K562 (cell line): ENCODE measurements around the gene TMEM59. TPM values are rescaled to one million over a fixed set of nuclear protein-coding genes. Genes with fewer than 3 reads are reported as not detected.
A peak's percentile ranks its signal among the peaks of the same experiment; 100 is the strongest.

Experiments used
- ATAC-seq: fragments of 200-7000 bp; cut with Tn5 transposase; 3 replicates; pipeline ENCODE4 v1.9.1; 2020; ENCODE audit warnings: moderate library complexity
- BruUV-seq: library from RNA; stranded (reverse); fragments of 400-500 nt; replicated peaks from 2 replicates; lab custom pipeline; 2021; lab: Mats Ljungman, UMichigan
- CTCF ChIA-PET: fragments of 300-600 bp; formaldehyde crosslinking; extraction: SDS; loops from one replicate; lab custom pipeline; 2021; ENCODE audit warnings: low intra/inter-chr PET ratio; lab: Yijun Ruan, JAX
- POLR2A ChIA-PET: fragments of 300-600, 350-650 bp; sonication (Branson Sonifier 250); formaldehyde crosslinking; extraction: SDS; loops from one replicate; lab custom pipeline; 2021; ENCODE audit warnings: antibody characterized with exemption, inconsistent platforms; lab: Yijun Ruan, JAX
- DNase-seq, 4 experiments: peaks; one replicate each; pipeline versions ENCODE4 v3.0.0 to v3.0.0-alpha.2; 2011 to 2018; ENCODE audit warnings: low spot score in 3 of 4, mixed read lengths in 3 of 4; ENCODE audit errors: extremely low read depth in 1 of 4
- FAIRE-seq: peaks from 2 replicates; lab custom pipeline; 2011; peaks lifted over from hg19 to GRCh38; lab: Jason Lieb, UNC
- H2AFZ ChIP-seq: 2 replicates; pipeline ENCODE4 v1.6.0; 2011; ENCODE audit warnings: low read depth, low read length, control low read depth, inconsistent platforms
- H3K27ac ChIP-seq: fragments of 200-600 bp; 3 replicates; pipeline ENCODE4 v1.8.0; 2011; ENCODE audit warnings: low read depth, mild to moderate bottlenecking, control low read depth, inconsistent platforms, low read length, moderate library complexity, mixed read lengths; ENCODE audit errors: extremely low read depth
- H3K27me3 ChIP-seq, 2 experiments: fragments of 300-600 bp in 1 of 2; 2 replicates in 1 of 2; 3 replicates in 1 of 2; pipeline versions ENCODE4 v1.6.0 to v1.8.0; 2011; ENCODE audit warnings: inconsistent platforms in 2 of 2, low read length in 2 of 2, mild to moderate bottlenecking in 1 of 2, mixed read lengths in 1 of 2, moderate library complexity in 1 of 2; ENCODE audit not compliant: control insufficient read depth in 2 of 2, insufficient read depth in 2 of 2
- H3K36me3 ChIP-seq: fragments of 300-600 bp; 3 replicates; pipeline ENCODE4 v1.8.0; 2011; ENCODE audit warnings: mild to moderate bottlenecking, low read length, inconsistent platforms; ENCODE audit not compliant: control insufficient read depth, insufficient read depth
- H3K4me1 ChIP-seq, 2 experiments: fragments of 200-600 bp in 1 of 2; replicated peaks in 1 of 2; 2 replicates in 1 of 2; 3 replicates in 1 of 2; pipeline versions ENCODE4 v1.5.1 to v1.8.0; 2011; ENCODE audit warnings: inconsistent platforms in 2 of 2, low read length in 2 of 2, mild to moderate bottlenecking in 1 of 2, mixed read lengths in 1 of 2, moderate library complexity in 1 of 2; ENCODE audit not compliant: control insufficient read depth in 2 of 2, insufficient read depth in 2 of 2
- H3K4me2 ChIP-seq: 2 replicates; pipeline ENCODE4 v1.6.1; 2011; ENCODE audit warnings: low read length, control low read depth, inconsistent platforms, mixed read lengths; ENCODE audit not compliant: insufficient read depth
- H3K4me3 ChIP-seq: fragments of 200-600 bp; sonication (generic), shearing (Covaris generic); 2 replicates; pipeline ENCODE4 v1.5.1; 2016; ENCODE audit warnings: control low read depth, inconsistent platforms
- H3K79me2 ChIP-seq: fragments of 200-600 bp; 3 replicates; pipeline ENCODE4 v1.8.0; 2011; ENCODE audit warnings: low read length, inconsistent platforms; ENCODE audit not compliant: control insufficient read depth, insufficient read depth
- H3K9ac ChIP-seq, 2 experiments: 2 replicates each; pipeline versions ENCODE4 v1.6.0 to v1.6.1; 2011; ENCODE audit warnings: low read depth in 2 of 2, low read length in 2 of 2, control low read depth in 1 of 2, inconsistent platforms in 1 of 2, mild to moderate bottlenecking in 1 of 2, mixed read lengths in 1 of 2; ENCODE audit not compliant: insufficient read depth in 1 of 2
- H3K9me1 ChIP-seq: one replicate; pipeline ENCODE4 v1.6.0; 2011; ENCODE audit warnings: inconsistent platforms, mild to moderate bottlenecking, low read length, moderate library complexity; ENCODE audit not compliant: control insufficient read depth, insufficient read depth
- H3K9me3 ChIP-seq: replicated peaks from 2 replicates; pipeline ENCODE4 v1.5.1; 2011; ENCODE audit warnings: low read depth, low read length, inconsistent platforms; ENCODE audit not compliant: control insufficient read depth, insufficient read depth
- H4K20me1 ChIP-seq: replicated peaks from 2 replicates; pipeline ENCODE4 v1.6.1; 2011; ENCODE audit warnings: low read length, inconsistent platforms, mixed read lengths; ENCODE audit not compliant: control insufficient read depth, insufficient read depth
- CTBP1 ChIP-seq: fragments of 450-650 bp; IDR thresholded peaks from 2 replicates; pipeline ENCODE4 v1.6.1; 2016; ENCODE audit warnings: borderline replicate concordance
- DIDO1 ChIP-seq: fragments of 450-650 bp; IDR thresholded peaks from 2 replicates; pipeline ENCODE4 v1.6.1; 2016; ENCODE audit warnings: low read depth, missing biosample characterization, missing genetic modification characterization
- ETS2 ChIP-seq: IDR thresholded peaks from 2 replicates; pipeline ENCODE4 v1.6.1; 2016; ENCODE audit warnings: borderline replicate concordance, missing genetic modification characterization, mild to moderate bottlenecking, moderate library complexity, missing compliant biosample characterization; ENCODE audit not compliant: poor library complexity, severe bottlenecking
- FOXP1 ChIP-seq: sonication (generic); formaldehyde crosslinking; IDR thresholded peaks from 2 replicates; pipeline ENCODE4 v1.8.0; 2022; ENCODE audit warnings: mild to moderate bottlenecking, missing genetic modification reagents
- HDAC2 ChIP-seq: fragments of 450-650 bp; IDR thresholded peaks from 2 replicates; pipeline ENCODE4 v1.6.1; 2016; ENCODE audit warnings: mild to moderate bottlenecking
- NCOR1 ChIP-seq: fragments of 450-650 bp; IDR thresholded peaks from 2 replicates; pipeline ENCODE4 v1.6.1; 2016; ENCODE audit warnings: mild to moderate bottlenecking, moderate library complexity
- OTX1 ChIP-seq: fragments of 450-650 bp; formaldehyde crosslinking; IDR thresholded peaks from 2 replicates; pipeline ENCODE4 v1.4.0; 2022; ENCODE audit warnings: mild to moderate bottlenecking
- SLC30A9 ChIP-seq: fragments of 250-450 bp; sonication (Bioruptor Pico); IDR thresholded peaks from 2 replicates; pipeline ENCODE4 v1.8.0; 2022; ENCODE audit warnings: mild to moderate bottlenecking, moderate library complexity
- SMARCE1 ChIP-seq: fragments of 450-650 bp; IDR thresholded peaks from 2 replicates; pipeline ENCODE4 v1.7.1; 2016; ENCODE audit warnings: mild to moderate bottlenecking
- SNRNP70 ChIP-seq: fragments of 200-400 bp; formaldehyde crosslinking; optimal IDR thresholded peaks from 2 replicates; pipeline ENCODE3; 2017; ENCODE audit warnings: low read depth, low read length
- TRIM24 ChIP-seq, 2 experiments: fragments of 450-650 bp; IDR thresholded peaks; 2 replicates each; pipeline ENCODE4 v1.6.1; 2016
- U2AF1 ChIP-seq: fragments of 200-400 bp; formaldehyde crosslinking; optimal IDR thresholded peaks from 2 replicates; pipeline ENCODE3; 2017; ENCODE audit warnings: mild to moderate bottlenecking, low read depth, low read length, moderate library complexity
- ZBED1 ChIP-seq: IDR thresholded peaks from 2 replicates; pipeline ENCODE4 v1.6.1; 2014
- ZNF146 ChIP-seq: IDR thresholded peaks from one replicate; pipeline ENCODE4 v1.6.1; 2018; ENCODE audit warnings: missing compliant biosample characterization; ENCODE audit not compliant: unreplicated experiment
- ZNF174 ChIP-seq: fragments of 250-450 bp; sonication (Bioruptor Pico); IDR thresholded peaks from 2 replicates; pipeline ENCODE4 v1.4.0; 2020; ENCODE audit warnings: mild to moderate bottlenecking
- ZNF263 ChIP-seq: sonication (generic); formaldehyde crosslinking; IDR thresholded peaks from 2 replicates; pipeline ENCODE4 v1.8.0; 2022; ENCODE audit warnings: mild to moderate bottlenecking, missing genetic modification reagents, borderline replicate concordance
- ZNF274 ChIP-seq: IDR thresholded peaks from 2 replicates; pipeline ENCODE4 v1.6.1; 2011; ENCODE audit warnings: low read depth, mild to moderate bottlenecking, low read length, moderate library complexity, borderline replicate concordance
- ZNF707 ChIP-seq: fragments of 250-450 bp; sonication (Bioruptor Pico); conservative IDR thresholded peaks from 2 replicates; pipeline ENCODE4 v1.8.0; 2022; ENCODE audit warnings: inconsistent platforms, mild to moderate bottlenecking, moderate library complexity
- ZNF830 ChIP-seq: fragments of 250-450 bp; sonication (Bioruptor Pico); IDR thresholded peaks from 2 replicates; pipeline ENCODE4 v1.5.0; 2021; ENCODE audit warnings: mild to moderate bottlenecking
- WGBS: fragments of 100-300 bp; shearing (Covaris generic); methylation state at CpG from one replicate; pipeline ENCODE4 v1.1.6; 2016; ENCODE audit warnings: low coverage, mixed read lengths; ENCODE audit not compliant: insufficient coverage; ENCODE audit errors: missing lambda C conversion rate; 5-methylcytosine and 5-hydroxymethylcytosine counted together
- in situ Hi-C: fragments of 300-500 bp; cut with MboI; formaldehyde crosslinking; loops from 4 replicates; pipeline ENCODE4 v1.15.0; 2018; ENCODE audit warnings: inconsistent platforms, mixed read lengths
- intact Hi-C: fragments of 100-400 bp; cut with micrococcal nuclease; formaldehyde crosslinking; loops from 2 replicates; pipeline ENCODE4 v1.14.2; 2022
- polyA plus RNA-seq, 8 experiments: library from polyadenylated mRNA; depleted of rRNA in 4 of 8; stranded (reverse) in 5 of 8; unstranded in 3 of 8; fragments of >200 nt; fragmentation: Nextera tagmentation in 2 of 8; fragmentation: Illumina TruSeq in 1 of 8; extraction: Ambion mirVana in 2 of 8; extraction: Trizol in 1 of 8; gene quantifications; 2 replicates each; pipeline versions ENCODE4 v1.2.1 to v1.2.3, GENCODE V29; 2011 to 2014; ENCODE audit warnings: inconsistent platforms in 1 of 8, missing spikeins in 1 of 8
- total RNA-seq, 7 experiments: library from RNA; depleted of rRNA in 6 of 7; stranded (reverse); fragments of >200 nt in 6 of 7; fragmentation: Illumina TruSeq in 2 of 7; extraction: Trizol in 2 of 7; gene quantifications; 2 replicates each; pipeline versions ENCODE4 v1.2.1 to v1.2.3, GENCODE V29; 2011 to 2021; ENCODE audit warnings: low replicate concordance in 1 of 7
- TF ChIP-seq, protein P1 (sequence below): fragments of 250-450 bp; sonication (Bioruptor Pico); IDR thresholded peaks from 2 replicates; pipeline ENCODE4 v1.8.0; 2022; ENCODE audit warnings: moderate library complexity, mild to moderate bottlenecking, inconsistent platforms
- TF ChIP-seq, protein P2 (sequence below): fragments of 450-650 bp; IDR thresholded peaks from 2 replicates; pipeline ENCODE4 v1.6.1; 2016
- TF ChIP-seq, protein P3 (sequence below): fragments of 250-450 bp; sonication (Bioruptor Pico); IDR thresholded peaks from 2 replicates; pipeline ENCODE4 v1.8.0; 2021; ENCODE audit warnings: moderate library complexity, mild to moderate bottlenecking, inconsistent platforms

Gene TMEM59
- total and polyA plus RNA-seq, 9 of the 15 experiments (the other 6 are each of a cell fraction or from before 2014, with no cell fraction given), result 93.1 to 316 (median 151) TPM

DNA sequence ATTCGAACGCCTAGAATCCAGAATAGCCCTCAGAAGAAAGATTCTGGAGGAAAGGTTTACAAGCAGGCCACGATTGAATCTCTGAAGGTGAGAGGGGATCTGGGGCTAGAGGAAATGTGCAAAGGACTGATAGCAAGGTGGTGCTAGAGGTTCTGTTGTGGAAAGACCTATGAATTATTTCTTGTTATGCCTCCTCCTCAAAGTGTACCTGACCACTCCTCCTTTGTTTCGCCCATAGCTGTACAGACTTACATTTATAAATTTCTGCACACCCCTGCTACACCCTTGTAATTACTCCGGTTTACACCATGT is 1.4 kb upstream of the TMEM59 start (continued):
- TF ChIP-seq SNRNP70, result no peak
- TF ChIP-seq, all 486 proteins: peak for 38

DNA sequence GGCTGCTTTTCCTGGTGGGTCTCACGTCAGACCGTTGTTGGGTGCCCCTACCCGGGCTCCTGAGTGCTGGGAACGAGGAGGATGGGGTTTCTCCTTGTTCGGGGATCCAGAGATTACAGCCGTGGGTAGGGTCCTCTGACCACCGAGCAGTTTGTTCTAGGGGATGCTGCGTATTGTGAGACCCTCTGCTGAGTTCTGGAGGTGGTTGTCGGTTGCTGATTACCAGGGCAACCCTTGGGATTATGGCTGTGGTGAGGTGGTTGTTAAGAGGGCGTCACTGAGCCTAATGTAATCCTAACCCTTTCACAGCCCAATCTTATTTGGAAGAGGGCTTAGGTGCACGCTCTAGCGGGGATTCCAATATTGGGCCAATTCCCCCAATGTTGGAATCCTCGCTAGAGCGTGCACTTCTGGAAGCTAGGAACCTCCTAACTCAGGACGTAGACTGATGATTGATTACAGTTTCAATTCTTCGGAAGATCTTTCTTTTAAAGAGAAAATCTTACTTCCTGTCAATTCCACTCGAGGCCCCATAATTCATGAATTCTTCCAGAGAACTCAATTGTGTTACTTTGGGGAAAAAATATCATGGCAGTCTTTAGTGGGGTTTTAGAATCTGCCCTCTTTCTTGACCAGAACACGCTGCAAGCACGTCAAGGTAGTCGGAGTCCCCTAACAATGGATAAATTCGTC is 887 bp upstream of the TMEM59 start:
- peaks cover 52% of the 10 kb centered on the region for H3K79me2 ChIP-seq
- in situ Hi-C loops, result no loop called here
- ChIA-PET CTCF (no interaction called here), POLR2A (interaction anchor here (1.0 to 1.6 kb wide), 7 partner anchors 9 to 833 kb away, joined by 3 to 8 read pairs (median 3); partner anchors contain the start of gene DHCR24)
- BruUV-seq, result TSS peak; percentile 83
- H3K9me3 ChIP-seq, result no peaks in the 10 kb centered on the region
- H3K9me1 ChIP-seq, result no peaks in the 10 kb centered on the region
- ATAC-seq (peak; percentile 8), DNase-seq (peak in 2 of 4 experiments; percentile 37 to 48), FAIRE-seq (peak; percentile 66)
- peak overlapping the region; percentile 78 for H3K4me3 ChIP-seq
- WGBS, result 2% methylated on average over 21 of the region's 21 CpGs
- intact Hi-C loops, result loop anchor here (2.0 to 5.0 kb wide), 2 partner anchors 107 to 193 kb away; partner anchors contain the start of genes IFT25 and LRRC42
- peaks cover 8% of the 10 kb centered on the region in 2 experiments; a peak in 4 of 5 replicates for H3K4me1 ChIP-seq
- H3K4me2 ChIP-seq, result peak overlapping the region; percentile 98
- peak overlapping the region; percentile 87 for H3K27ac ChIP-seq
- no peaks in the 10 kb centered on the region for H3K27me3 ChIP-seq
- peak overlapping the region; percentile 85 for H2AFZ ChIP-seq
- H3K9ac ChIP-seq, result peak overlapping the region; percentile 87 to 95
- H4K20me1 ChIP-seq, result no peaks in the 10 kb centered on the region
- peaks cover 9% of the 10 kb centered on the region; the same call in 1 of the 3 replicates for H3K36me3 ChIP-seq
- TF ChIP-seq TRIM24 (IDR thresholded peaks at IDR 0.05) (no peak), HDAC2 (no peak), OTX1 (CRISPR knock-in tag) (0 out of 2 replicates have a peak, but pooled peaks have one; percentile 23), SMARCE1 (no peak; the same call in 1 of the 2 replicates), NCOR1 (no peak), ZNF830 (CRISPR knock-in tag) (no peak), SLC30A9 (CRISPR knock-in tag) (no peak), ETS2 (tag) (no peak), DIDO1 (tag) (no peak), U2AF1 (no peak), ZBED1 (no peak), ZNF174 (CRISPR knock-in tag) (no peak), ZNF146 (CRISPR knock-in tag) (no peak), ZNF707 (no peak), ZNF263 (no peak), ZNF274 (no peak), FOXP1 (0 out of 2 replicates have a peak, but pooled peaks have one; percentile 42), CTBP1 (no peak)
- TF ChIP-seq, protein P1, sequence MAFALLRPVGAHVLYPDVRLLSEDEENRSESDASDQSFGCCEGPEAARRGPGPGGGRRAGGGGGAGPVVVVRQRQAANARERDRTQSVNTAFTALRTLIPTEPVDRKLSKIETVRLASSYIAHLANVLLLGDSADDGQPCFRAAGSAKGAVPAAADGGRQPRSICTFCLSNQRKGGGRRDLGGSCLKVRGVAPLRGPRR, result no peak
- TF ChIP-seq, protein P2, sequence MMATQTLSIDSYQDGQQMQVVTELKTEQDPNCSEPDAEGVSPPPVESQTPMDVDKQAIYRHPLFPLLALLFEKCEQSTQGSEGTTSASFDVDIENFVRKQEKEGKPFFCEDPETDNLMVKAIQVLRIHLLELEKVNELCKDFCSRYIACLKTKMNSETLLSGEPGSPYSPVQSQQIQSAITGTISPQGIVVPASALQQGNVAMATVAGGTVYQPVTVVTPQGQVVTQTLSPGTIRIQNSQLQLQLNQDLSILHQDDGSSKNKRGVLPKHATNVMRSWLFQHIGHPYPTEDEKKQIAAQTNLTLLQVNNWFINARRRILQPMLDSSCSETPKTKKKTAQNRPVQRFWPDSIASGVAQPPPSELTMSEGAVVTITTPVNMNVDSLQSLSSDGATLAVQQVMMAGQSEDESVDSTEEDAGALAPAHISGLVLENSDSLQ, result 0 out of 2 replicates have a peak, but pooled peaks have one; percentile 30
- TF ChIP-seq, protein P3, sequence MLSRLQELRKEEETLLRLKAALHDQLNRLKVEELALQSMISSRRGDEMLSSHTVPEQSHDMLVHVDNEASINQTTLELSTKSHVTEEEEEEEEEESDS (CRISPR knock-in tag), result no peak
